ENCODE data around the gene CD207.
"Not testable (repeated sequence)": the region's sequence is repeated elsewhere in the genome, so short reads cannot be mapped to it uniquely, and the experiment has no call there.

Gene CD207

DNA sequence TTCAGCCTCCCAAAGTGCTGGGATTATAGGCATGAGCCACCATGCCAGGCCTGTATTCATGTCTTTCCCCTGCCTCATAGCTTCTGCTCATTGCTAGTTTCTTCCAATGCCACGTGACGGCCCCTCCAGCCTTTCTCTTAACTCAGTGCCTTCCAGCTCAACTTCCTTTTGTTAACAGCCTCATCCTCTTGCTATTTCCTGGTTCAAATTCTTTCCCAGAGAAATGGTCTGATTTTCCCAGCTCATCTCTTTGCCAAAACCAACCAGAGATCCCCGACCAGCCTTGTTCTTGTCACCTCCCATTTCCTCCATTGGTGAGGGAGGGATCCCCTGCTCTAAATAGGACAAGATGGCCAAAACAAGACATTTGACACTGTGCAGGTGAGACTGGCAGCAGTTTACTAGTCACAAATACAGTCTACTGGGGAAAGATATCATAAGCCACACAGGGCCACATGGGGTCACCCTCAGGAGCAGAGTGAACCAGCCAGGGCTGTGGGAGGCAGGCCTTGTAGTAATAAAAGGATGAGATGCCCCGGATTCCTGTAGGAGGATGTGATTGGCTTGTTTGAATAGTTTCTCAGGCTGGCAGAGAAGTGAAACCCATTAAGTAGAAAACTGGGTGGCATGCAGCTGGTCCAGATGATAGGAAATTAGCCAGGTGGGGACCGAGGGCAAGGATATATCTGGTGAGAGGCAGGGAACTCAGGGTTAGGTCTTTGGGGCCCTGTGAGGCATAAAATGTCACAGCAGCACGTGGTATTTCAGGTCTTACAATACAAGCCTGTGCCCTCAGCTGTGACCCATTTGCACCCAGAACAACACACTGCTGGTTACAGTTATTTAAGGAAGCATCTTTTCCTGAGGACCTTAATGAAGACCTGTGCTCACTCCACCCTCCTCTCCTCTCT lies 6.4 kb downstream of the CD207 start:
- no peak for FAIRE-seq

DNA sequence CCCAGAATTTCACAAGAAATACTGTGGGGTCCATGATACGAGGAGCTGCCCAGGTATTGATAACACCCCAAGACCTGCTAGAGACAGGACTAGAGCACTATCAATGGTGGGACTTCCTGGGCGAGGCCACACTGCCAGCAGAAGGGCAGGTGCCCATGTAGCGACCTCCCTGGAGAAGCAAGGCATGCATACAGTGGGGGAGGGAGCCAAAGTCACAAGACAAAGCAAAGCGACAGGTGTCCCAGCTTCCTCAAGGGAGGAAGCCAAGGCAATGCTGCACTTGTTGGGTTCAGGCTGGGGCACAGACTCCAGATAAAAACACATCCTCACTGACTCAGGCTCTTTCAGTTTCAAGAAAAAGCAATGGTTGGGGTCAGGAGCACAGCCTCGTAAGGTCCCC lies 7.5 kb downstream of the CD207 start:
- no peak for FAIRE-seq

DNA sequence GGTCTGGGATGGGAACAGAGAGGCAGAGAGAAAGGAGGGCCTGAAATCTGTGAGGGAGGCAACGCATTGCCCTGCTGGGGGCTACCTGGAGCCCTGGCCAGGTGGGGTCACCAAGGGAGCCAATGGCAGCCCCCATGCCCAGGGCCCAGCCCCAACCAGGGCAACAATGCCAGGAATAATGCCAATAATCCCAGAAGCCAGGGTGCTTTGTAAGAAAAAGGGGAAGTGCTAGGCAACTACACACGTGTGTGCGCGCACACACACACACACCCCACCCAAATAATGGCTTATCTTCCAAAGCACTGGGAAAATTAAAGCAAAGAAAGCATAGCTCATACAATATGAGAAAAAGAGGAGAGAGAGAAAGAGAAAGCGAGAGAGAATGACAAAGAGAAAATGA lies 8.2 kb downstream of the CD207 start:
- no peak for FAIRE-seq

DNA sequence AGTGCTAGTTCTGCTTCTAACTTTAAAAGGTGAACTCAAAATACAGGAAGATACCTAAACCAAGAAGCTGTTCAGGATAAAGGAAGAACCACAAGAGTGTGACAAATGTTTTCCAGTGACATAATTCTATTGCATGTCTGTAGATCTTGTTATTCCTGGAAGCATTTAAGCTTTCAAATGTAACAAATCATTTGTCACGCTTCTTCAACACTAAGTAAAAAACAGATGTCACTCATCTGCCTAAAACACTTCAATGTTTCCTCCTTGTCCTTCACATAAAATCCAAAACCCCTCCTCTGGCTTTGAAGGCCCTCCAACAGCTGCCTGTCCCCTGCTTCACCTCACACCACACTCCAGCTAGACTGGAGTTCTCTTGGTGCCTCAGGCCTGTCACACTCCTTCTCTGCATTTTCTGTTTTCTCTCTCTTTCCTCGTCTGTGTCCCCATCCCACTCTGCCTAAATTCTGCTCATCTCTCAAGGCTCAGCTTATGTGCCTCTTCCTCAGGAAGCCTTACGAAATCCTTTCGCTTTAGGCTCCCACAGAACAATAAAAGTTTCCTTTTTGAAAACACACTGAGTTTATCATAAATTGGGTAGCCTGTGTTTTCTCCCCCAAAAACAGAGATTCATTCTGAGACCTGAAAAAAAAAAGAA lies 8.8 kb downstream of the CD207 start:
- FAIRE-seq, result no peak

DNA sequence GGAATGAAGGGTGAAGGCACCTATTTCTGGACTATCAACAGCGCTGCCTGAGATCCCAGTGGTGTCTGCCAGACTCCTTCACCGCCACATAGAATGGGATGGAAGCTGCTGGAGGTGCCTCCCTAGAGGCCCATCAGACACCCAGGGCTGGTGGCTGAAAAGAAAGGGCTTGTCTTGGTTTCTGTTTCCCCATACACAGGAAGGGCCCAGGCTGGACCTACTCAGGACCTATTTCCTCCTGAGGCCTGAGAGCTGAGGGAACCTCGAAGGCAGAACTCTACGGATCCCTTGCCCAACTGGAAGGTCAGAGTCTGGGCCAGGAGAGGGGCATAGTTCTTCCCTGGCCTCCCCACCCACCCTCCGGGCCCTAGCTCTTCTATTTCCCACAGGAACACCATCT lies 12.4 kb downstream of the CD207 start:
- FAIRE-seq, result no peak

DNA sequence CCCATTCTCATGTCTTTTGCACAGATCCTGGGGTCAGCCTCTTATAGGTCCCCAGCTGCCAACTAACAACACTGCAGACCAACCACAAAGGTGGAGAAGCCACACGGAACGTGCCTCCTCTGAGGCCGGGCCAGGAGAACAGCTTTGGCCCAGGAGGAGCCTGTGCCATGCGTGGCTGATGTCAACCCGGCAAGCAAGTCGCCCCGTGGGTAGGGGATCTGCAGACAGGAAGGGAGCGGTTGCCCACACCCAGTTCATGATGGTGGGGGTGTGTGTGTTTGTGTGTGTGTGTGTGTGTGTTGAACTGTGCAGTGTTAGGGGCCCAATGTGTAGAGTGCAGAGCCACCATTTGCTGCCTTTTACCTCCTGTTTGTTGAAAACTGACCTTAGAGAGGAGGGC lies 12.8 kb downstream of the CD207 start:
- no peak for FAIRE-seq

DNA sequence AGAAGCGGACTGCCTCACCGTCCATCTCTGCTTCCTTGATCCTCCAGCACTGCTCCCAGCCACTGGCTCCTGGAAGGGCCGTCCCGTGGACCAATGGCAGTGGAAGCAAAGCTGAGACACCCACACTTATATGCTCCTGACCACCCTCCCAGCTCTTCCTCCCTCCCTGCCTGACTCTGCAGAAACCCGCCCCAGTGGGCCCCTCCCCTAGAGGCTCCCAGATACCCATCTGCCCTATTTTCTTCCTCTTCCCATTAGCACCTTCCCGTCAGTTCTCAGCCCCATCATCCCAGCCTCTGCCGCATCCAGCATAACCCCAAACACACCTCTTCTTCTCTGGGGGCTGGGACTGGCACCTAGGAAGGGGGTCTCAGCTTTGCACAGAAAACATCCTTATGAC lies 15.1 kb downstream of the CD207 start, which contains the start of gene CLEC4F:
Gene CLEC4F, minus strand, starts transcription at position 101 of the 400 bp plus-strand sequence. Its CDS starts 76 bp downstream, at position 25.
- FAIRE-seq, result no peak

DNA sequence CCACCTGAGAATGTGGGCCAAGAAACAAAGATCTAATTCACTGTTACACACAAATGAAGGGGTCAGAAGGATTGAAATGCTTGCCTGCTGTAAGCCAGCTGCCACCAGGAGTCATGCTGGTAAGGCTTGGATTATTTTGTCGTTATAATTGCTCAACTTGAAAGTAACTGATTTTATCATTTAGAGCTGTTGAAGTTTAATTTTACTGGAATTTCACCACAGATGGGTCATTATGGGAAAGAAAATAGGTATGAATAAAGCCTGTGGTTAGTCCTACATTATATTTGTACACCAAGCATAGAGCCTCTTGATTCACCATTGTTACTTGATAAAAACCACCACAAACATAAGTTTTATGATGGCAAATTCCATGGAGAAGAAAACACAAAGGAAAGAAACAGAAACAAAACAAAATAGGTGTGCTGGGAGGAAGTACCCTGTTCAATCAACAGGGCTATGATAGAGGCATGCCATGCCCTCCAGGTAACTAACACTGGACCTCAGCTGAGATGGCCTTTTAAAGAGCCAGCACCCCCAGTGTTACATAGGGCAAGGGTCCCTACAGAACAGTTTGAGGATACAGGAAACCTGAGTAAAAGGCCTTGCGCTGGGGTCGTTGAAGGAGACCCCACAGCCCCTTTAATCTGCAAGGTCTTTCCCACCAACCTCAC lies 18.2 kb downstream of the CD207 start:
- FAIRE-seq, result no peak

DNA sequence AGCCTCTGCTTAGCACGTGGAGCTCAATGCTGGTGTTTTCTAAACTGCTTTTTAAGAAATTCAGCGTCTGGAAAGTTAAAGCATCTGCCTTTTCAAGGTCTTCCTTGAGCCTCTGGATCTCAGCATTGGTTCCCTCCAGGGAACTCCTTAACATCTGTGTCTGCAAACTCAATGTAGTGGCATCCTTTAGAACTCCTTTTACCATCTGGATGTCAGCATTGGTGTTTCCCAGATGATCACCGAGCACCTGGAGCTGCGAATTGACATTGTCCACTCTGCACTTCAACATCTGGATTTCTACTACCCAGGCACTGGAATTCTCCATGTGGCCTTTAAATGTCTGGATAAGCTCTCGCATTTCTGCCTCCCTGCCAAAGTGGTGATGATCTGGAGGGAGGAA lies 18.9 kb downstream of the CD207 start:
- no peak for FAIRE-seq

DNA sequence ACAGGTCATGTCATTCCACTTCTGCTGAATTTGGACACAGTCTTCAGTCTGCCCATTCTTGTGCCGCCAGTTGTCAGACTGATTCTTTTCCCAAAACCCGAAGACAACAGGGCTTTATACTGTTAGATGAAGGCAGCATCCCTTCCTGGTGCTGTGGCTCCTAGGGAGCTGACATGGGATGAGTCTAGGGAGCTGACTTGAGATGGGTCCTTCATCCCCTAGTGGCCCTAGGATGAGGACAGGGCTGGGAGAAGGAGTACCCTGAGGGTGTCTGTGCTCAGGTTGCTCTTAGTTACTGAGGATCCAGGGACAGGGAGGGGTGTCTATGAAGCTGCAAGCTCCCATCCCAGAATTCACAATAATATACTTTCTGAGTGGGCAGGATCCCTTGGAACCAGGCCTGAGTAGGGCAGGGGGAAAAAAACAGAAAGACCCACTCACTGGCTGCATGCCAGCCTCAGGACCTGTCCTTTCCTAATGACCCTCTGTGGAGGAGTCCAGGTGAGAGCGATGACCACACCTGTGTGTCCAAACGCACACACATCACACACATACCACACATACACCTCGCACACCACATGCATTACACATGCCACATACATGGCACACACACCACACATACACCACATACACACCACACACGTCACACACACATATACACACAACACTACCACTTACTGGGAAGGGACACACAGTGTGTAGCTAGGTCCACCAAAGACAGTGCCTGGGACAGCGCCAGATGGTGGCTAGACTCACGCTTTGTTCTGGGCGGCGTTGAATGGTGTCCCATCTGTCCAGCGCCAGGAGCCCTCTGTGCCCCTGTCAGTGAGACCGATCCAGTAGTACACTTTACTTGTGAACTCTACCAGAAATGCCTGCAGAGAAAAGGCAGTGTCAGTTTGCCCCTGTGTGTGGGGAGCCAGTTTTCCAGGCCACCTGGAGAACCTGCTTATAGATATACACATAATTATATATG lies 26.3 kb downstream of the CD207 start:
- FAIRE-seq, result no peak

DNA sequence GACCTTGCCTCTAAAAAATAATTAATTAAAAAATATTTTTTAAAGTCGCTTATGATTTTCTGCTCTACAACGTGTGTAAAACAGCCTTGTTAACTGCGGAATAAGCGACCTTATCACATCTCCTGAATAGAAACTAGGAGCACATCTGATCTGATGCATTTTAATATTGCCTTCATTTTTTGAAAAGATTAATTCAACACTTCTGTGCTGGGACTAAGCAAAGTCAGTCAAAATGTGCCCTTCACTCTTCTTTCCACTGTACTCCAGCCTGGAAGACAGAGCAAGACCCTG lies 27.8 kb downstream of the CD207 start:
- FAIRE-seq, result no peak

DNA sequence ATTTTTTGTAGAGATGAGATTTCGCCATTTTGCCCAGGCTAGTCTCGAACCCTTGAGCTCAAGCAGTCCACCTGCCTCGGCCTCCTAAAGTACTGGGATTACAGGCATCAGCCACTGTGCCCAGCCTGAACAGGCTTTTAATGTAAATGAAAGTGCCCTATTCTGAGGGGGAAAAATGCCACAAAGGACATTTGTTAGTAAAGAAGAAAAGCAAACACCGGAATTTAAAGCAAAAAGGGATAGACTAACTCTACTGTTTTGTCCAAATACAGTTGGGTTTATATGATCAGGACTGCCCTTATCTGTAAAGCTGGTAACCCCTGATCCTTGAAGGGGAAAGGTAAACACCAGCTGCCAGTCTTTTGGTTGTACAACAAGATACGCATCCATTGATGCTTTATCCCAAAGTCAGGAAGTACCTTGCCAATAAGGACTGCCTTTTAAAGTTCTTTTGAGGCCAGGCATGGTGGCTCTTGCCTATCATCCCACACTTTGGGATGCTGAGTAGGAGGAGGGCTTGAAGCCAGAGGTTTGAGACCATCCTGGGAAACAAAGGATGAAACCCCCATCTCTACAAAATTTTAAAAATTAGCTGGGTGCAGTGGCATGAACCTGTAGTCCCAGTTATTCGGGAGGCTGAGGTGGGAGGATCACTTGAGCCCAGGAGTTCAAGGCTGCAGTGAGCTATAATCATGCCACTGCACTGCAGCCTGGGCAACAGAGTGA lies 28.4 kb downstream of the CD207 start:
- no peak for FAIRE-seq

DNA sequence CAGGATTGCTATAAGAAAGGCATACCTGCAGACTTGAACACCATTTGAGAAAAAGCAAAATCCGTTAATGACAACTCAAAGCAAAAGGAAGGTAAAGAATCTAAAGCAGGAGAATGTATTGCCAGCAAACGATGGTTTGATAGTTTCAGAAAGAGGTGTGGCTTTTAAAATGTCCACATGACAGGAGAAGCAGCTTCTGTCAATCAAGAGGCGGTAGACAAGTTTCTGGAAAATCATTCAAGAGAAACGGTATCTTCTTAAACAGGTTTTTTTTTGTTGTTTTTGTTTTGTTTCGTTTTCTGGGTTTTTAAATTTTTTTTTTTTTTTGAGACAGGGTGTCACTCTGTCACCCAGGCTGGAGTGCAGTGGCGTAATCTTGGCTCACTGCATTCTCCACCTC lies 29.0 kb downstream of the CD207 start:
- no peak for FAIRE-seq

DNA sequence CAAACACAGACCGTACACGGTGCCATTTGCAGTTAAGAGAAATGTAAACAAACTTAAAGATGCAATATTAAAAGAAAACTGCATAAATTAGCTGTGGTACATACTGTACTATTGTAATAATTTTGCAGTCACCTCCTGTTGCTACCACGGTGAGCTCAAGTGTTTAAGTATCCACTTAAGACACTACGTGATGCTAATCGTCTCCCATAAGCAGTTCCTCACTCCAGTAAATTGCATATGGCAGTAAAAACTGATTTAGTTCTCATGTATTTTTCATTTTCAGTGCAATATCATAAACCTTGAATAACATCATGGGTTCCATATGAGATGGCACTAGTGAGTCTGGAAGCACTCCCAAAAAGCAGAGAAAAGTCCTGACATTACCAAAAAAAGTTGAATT lies 29.6 kb downstream of the CD207 start:
- no peak for FAIRE-seq

DNA sequence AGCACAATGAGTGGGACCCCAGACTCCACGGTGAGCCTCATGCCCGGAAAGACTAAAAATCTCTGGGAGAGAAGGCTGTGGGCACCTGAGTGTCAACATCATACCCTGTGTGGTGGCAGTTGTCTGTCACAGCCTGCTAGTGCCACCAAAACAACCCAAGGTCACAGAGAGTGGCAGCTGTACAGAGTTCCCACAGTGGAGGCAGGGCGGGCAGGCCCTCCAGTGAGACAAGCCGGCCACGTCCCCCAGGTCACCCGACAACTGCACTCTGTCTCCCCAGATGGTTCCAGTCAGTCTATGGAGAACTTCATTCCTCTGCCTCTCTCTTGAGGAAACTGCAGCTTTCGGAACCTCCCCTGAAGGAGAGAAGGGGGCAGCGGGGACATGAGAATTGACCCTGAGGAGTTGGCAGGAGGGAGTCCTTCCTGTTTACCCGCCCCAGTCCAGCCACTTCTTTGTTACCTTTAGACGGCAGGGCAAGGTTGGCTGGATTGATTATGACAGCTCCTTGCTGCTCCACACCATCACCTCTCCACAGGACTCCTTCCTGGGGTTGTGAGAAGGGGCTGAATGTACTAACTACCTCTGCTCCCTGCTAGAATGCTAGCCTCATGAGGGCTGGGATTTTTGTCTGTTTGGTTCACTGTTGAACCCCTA lies 33.9 kb downstream of the CD207 start:
- no peak for FAIRE-seq

DNA sequence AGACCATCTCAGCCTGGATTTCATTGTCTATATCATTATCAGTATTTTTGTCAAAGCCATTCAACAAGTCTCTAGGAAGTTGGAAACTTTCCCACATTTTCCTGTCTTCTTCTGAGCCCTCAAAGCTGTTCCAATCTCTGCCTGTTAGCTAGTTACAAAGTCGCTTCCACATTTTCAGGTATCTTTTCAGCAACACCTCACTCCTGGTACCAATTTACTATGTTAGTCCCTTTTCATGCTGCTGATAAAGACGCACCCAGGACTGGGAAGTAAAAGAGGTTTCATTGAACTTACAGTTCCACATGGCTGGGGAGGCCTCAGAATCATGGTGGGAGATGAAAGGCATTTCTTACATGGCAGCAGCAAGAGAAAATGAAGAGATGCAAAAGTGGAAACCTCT lies 35.9 kb downstream of the CD207 start:
- FAIRE-seq, result no peak

DNA sequence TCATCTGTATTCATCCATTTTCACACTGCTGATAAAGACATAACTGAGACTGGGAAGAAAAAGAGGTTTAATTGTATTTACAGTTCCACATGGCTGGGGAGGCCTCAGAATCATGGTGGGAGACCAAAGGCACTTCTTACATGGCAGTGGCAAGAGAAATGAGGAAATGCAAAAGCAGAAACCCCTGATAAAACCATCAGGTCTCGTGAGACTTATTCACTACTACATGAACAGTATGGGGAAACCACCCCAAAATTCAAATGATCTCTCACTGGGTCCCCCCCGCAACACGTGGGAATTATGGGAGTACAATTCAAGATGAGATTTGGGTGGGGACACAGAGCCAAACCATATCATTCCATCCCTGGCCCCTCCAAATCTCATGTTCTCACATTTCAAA lies 37.6 kb downstream of the CD207 start:
- FAIRE-seq, result not testable (repeated sequence)

DNA sequence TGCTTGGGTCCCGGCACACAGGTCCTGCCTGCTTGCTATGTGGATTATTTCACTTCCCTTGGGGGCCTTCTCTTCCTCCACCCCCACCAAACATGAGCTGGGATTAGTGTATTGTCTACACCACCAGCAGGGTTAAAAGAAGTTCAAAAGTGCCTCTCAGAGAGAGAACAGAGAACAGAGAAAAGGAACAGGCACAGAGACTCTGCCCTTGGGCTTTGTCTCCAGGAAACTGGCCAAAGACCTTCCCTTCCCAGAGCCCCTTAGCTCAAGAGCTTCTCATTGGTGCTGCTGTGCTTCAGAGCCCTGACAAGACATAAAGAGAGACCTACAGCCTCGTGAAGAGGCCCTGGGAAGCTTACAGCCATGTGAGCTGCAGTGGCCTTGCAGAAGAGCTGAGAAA lies 38.1 kb downstream of the CD207 start:
- no peak for FAIRE-seq

DNA sequence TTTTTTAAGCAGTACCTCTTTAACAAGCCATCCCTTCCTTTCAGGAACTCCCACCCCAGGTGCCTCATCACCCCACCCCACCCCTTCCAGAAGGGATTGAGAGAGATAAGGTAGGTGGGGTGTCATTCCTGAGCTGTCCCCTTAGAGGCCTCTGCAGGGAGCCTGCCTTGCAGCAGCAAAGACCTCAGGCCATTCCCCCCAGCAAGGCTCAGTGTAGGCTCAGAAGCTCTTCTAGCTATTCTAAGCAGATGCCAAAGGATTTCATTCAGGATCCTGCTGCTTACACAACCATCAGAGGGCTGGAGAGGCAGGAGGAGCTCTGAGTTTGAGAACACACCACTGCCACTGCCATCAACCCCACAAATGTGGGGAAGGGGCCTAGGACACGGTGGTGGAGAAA lies 39.4 kb downstream of the CD207 start:
- no peak for FAIRE-seq

DNA sequence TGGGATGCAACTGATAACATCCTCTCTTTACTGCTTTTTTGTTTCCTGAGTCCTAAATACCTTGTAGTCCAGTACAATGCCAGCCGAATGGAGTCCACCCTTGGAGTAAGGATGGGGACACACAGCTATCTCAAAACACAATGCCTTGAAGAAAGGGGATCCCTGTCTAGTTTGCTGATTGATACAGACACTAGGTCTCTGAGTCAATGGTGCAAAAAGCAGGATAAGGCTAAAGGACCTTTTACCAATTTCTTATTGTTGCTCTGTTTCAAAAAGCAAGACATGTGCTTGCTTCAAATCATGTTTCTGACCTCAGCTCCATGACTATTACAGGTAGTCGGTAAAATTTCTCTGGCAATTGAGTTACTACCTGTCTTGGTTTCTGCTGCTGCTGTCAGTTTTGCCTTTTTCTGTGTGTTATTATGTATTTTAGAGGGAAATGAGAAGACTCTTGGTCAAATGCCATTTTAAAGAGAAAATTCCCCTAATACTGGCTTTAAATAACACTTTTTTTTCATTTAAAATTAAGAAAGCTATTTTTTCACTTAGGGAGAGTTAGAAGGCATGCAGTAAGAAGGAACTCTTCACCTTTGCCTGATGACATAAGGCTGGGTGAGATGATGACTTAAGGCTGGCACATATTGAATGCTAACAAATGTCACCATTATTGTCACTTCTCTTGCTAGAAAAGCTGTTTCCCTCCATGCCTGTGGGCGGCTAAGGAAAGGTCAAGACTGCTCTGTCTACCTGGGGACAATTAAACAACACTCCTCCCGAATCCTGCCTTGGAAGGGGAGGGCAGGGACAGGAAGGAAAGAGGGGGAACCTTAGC lies 40.2 kb downstream of the CD207 start:
- FAIRE-seq, result no peak

DNA sequence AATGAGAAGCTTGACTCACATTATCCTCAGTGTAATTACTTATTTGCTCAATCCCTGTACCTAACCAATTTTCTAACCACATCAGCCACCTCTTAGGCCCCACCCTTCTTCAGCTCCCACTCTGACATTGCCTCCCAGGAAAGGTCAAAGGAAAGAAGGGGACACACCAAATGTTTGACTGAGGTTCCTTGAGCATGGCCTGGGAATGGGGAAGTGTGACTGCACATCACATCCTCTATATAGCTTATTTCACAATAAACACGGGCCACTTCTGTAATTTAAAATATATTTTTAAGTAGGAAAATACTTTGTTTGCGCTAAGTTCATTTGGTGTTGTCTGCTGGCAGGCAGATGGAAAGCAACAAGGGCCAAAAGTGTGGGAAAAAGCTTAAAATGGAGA lies 42.2 kb downstream of the CD207 start:
- no peak for FAIRE-seq

Data from TTC549 (cell line).